ENCODE results near the gene ZNF385C. TPM values are rescaled to one million over a fixed set of nuclear protein-coding genes. Genes with fewer than 3 reads are reported as not detected.

Gene ZNF385C
- total RNA-seq, 1 experiment from 2014 or later = 2.8 TPM

DNA sequence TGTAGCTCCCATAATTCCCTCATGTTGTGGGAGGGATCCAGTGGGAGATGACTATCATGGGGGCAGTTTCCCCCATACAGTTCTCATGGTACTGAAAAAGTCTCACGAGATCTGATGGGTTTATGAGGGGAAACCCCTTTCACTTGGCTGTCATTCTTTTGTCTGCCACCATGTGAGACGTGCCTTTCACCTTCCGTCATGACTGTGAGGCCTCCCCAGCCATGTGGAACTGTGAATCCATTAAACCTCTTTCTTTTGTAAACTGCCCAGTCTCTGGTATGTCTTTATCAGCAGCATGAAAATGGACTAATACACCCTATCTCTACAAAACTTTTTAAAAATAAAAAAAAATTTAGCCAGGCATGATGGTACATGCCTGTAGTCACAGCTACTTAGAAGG is 41.6 kb downstream of the ZNF385C start:
- H3K9me3 ChIP-seq (ENCODE audit: control insufficient read depth, low read depth, low read length) = no peaks in the 10 kb centered on the region
- H3K9ac ChIP-seq (ENCODE audit: extremely low read depth, insufficient read length, low read length) = no peak overlapping the region
- no peak overlapping the region for H2BK5ac ChIP-seq (ENCODE audit: insufficient read length, low read length)
- H3K14ac ChIP-seq (ENCODE audit: insufficient read depth, low read length) = no peak overlapping the region
- H3K9me3 Mint-ChIP-seq = no peaks in the 10 kb centered on the region; a peak in 1 of 5 replicates
- TF ChIP-seq, protein P1, sequence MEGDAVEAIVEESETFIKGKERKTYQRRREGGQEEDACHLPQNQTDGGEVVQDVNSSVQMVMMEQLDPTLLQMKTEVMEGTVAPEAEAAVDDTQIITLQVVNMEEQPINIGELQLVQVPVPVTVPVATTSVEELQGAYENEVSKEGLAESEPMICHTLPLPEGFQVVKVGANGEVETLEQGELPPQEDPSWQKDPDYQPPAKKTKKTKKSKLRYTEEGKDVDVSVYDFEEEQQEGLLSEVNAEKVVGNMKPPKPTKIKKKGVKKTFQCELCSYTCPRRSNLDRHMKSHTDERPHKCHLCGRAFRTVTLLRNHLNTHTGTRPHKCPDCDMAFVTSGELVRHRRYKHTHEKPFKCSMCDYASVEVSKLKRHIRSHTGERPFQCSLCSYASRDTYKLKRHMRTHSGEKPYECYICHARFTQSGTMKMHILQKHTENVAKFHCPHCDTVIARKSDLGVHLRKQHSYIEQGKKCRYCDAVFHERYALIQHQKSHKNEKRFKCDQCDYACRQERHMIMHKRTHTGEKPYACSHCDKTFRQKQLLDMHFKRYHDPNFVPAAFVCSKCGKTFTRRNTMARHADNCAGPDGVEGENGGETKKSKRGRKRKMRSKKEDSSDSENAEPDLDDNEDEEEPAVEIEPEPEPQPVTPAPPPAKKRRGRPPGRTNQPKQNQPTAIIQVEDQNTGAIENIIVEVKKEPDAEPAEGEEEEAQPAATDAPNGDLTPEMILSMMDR (conservative IDR thresholded peaks at IDR 0.05) = no peak
- H3K4me1 ChIP-seq (ENCODE audit: insufficient read depth, low read length) = peaks cover 2% of the 10 kb centered on the region; the same call in 1 of the 2 replicates
- no peak overlapping the region for H4K8ac ChIP-seq (replicated peaks; ENCODE audit: insufficient read length, low read depth, low read length)
- no peak overlapping the region for H2AFZ ChIP-seq (ENCODE audit: low read length)
- no peaks in the 10 kb centered on the region for H3K79me2 ChIP-seq (ENCODE audit: insufficient read depth, low read length)
- no peaks in the 10 kb centered on the region for H3K36me3 Mint-ChIP-seq (ENCODE audit: insufficient read depth in 1 of 3, low read depth in 3 of 3)
- no CpG with 5 or more reads among the region's 3 CpGs for whole genome bisulfite sequencing (ENCODE audit: extremely low coverage, insufficient read length, low lambda C conversion rate)
- H3K56ac ChIP-seq (ENCODE audit: insufficient read length, low read depth, low read length) = no peak overlapping the region
- H3K27me3 ChIP-seq (ENCODE audit: insufficient read depth, low read length) = no peaks in the 10 kb centered on the region
- H3K27me3 Mint-ChIP-seq (ENCODE audit: low read depth) = peaks cover 18% of the 10 kb centered on the region
- no peaks in the 10 kb centered on the region for H3K23me2 ChIP-seq (ENCODE audit: insufficient read length, low read depth, low read length, poor library complexity, severe bottlenecking)
- H2BK12ac ChIP-seq (ENCODE audit: insufficient read length, low read depth, low read length) = no peak overlapping the region
- no peak overlapping the region for H2BK20ac ChIP-seq (ENCODE audit: low read depth, low read length, poor library complexity, severe bottlenecking)
- no peaks in the 10 kb centered on the region for H4K20me1 ChIP-seq (ENCODE audit: control insufficient read depth, insufficient read depth, insufficient read length)
- H2BK15ac ChIP-seq (ENCODE audit: low read depth, low read length) = no peak overlapping the region
- no peak overlapping the region for H3K27ac Mint-ChIP-seq
- H3K4me1 Mint-ChIP-seq = peaks cover 33 to 58% of the 10 kb centered on the region in 2 experiments
- H3K4me2 ChIP-seq (ENCODE audit: insufficient read depth, insufficient read length, low read length) = no peak overlapping the region
- no peak overlapping the region for H2BK120ac ChIP-seq (ENCODE audit: low read depth, low read length, poor library complexity, severe bottlenecking)
- H4K91ac ChIP-seq (ENCODE audit: insufficient read length, low read depth, low read length) = no peak overlapping the region
- H3K23ac ChIP-seq (ENCODE audit: insufficient read length, low read depth, low read length) = no peak overlapping the region
- H3K79me1 ChIP-seq (ENCODE audit: insufficient read depth, low read depth, low read length, poor library complexity, severe bottlenecking) = no peaks in the 10 kb centered on the region
- H3K4me3 Mint-ChIP-seq = no peak overlapping the region
- no peak overlapping the region for H4K5ac ChIP-seq (ENCODE audit: insufficient read length, low read depth, low read length)
- H2AK5ac ChIP-seq (ENCODE audit: insufficient read length, low read length) = no peak overlapping the region
- no peak overlapping the region for H3K4ac ChIP-seq (ENCODE audit: low read depth, low read length)
- DNase-seq = no peak
- H3T11ph ChIP-seq (ENCODE audit: low read length) = no peak overlapping the region
- H3K27ac ChIP-seq (ENCODE audit: insufficient read length, low read depth, low read length) = no peak overlapping the region
- no peak overlapping the region for H3K18ac ChIP-seq (ENCODE audit: insufficient read length, low read depth, low read length)

Data from H9 (cell line).